Fibroblast of pulmonary artery (primary cell): ENCODE data around the gene INAFM1.

Experiments
- DNase-seq: peaks from one replicate; pipeline ENCODE4 v3.0.0-alpha.2; 2010; ENCODE audit warnings: low read depth
- H3K4me3 ChIP-seq: replicated peaks from 2 replicates; pipeline ENCODE4 v1.5.1; 2011; ENCODE audit warnings: low read depth, mild to moderate bottlenecking, control low read depth, low read length, moderate library complexity
- TF ChIP-seq, protein P1 (sequence below): IDR thresholded peaks from 2 replicates; pipeline ENCODE4 v1.5.1; 2011; ENCODE audit warnings: mild to moderate bottlenecking, control low read depth, low read length, inconsistent platforms; ENCODE audit errors: missing control alignments

Gene INAFM1

GRCh38 chr19:47264629-47265028, 10.1 kb upstream of the INAFM1 start:
- DNase-seq = no peak
- TF ChIP-seq, protein P1, sequence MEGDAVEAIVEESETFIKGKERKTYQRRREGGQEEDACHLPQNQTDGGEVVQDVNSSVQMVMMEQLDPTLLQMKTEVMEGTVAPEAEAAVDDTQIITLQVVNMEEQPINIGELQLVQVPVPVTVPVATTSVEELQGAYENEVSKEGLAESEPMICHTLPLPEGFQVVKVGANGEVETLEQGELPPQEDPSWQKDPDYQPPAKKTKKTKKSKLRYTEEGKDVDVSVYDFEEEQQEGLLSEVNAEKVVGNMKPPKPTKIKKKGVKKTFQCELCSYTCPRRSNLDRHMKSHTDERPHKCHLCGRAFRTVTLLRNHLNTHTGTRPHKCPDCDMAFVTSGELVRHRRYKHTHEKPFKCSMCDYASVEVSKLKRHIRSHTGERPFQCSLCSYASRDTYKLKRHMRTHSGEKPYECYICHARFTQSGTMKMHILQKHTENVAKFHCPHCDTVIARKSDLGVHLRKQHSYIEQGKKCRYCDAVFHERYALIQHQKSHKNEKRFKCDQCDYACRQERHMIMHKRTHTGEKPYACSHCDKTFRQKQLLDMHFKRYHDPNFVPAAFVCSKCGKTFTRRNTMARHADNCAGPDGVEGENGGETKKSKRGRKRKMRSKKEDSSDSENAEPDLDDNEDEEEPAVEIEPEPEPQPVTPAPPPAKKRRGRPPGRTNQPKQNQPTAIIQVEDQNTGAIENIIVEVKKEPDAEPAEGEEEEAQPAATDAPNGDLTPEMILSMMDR = no peak
- no peak overlapping the region for H3K4me3 ChIP-seq

GRCh38 chr19:47266401-47266941, 8.2 kb upstream of the INAFM1 start:
- no peak for DNase-seq
- TF ChIP-seq, protein P1 = no peak
- no peak overlapping the region for H3K4me3 ChIP-seq

DNA sequence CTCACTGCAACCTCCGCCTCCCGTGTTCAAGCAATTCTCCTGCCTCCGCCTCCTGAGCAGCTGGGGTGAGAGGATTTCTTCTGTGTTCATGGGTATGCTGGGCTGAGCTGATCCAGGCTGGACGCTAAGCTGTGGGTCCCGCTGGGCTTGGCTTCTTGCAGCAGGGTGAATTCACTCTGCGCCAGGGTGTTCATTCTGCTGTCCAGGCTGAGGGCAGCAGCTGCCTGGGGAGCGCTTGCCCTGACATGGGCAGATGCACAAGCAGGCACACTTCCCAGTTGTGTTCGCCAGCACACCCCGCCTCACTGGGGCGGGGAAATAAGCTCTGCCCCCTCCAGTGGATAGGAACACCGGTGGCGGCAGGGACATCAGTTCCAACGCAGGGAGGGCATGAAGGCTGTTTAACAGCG, 7.3 kb upstream of the INAFM1 start:
- TF ChIP-seq, protein P1 = no peak
- no peak for DNase-seq

GRCh38 chr19:47268028-47268427, 6.7 kb upstream of the INAFM1 start:
- TF ChIP-seq, protein P1 = no peak
- DNase-seq = no peak
- no peak overlapping the region for H3K4me3 ChIP-seq

More for the DNA sequence above, 7.3 kb upstream of the INAFM1 start:
- no peak overlapping the region for H3K4me3 ChIP-seq

DNA sequence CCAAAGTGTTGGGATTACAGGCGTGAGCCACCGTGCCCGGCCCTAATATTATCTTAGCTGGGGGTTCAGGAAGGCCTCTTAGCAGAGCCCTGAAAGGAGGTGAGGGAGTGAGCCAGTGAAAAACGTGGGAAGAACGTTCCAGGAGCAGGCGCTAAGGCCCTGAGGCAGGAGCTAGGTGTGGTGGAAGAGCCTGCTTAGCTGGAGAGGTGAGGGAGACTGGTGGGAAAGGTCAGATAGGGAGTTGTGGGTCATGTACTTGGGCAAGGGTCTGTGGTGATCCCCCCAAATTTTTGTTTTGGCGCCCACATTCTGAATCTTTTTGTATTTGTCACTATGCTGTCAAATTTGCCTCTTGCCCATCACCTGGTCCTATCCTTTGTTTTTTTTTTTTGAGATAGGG, 5.1 kb upstream of the INAFM1 start:
- TF ChIP-seq, protein P1 = no peak
- no peak for DNase-seq
- no peak overlapping the region for H3K4me3 ChIP-seq

DNA sequence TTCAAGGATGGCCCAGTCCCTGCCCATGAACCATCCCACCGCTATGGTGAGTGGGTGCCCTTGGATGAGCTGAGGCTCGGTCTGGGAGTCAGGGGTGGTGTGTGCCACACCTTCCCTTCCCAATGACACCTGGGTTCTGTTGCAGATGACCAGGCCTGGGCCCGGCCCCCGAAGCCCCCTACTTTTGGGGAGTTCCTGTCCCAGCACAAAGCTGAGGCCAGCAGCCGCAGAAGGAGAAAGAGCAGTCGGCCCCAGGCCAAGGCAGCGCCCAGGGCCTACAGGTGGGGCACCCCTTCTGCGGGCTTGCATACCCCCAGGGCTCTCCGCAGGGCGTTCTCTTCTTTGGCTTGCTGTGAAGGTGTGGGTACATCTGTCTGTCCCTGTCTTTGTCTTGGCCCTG, 4.3 kb upstream of the INAFM1 start:
- TF ChIP-seq, protein P1 = no peak
- no peak for DNase-seq
- no peak overlapping the region for H3K4me3 ChIP-seq

- H3K4me3 ChIP-seq = no peak overlapping the region
- no peak for DNase-seq
- TF ChIP-seq, protein P1 = no peak
Observed at GRCh38 chr19:47271949-47272348, 2.7 kb upstream of the INAFM1 start.
